Duodenal mucosa (tissue), 2 donors: ENCODE measurements around the gene CD1D.
A peak's percentile ranks its signal among the peaks of the same experiment; 100 is the strongest.

Experiments
- H3K27ac ChIP-seq: one replicate; pipeline ENCODE4 v1.7.0; 2013; ENCODE audit warnings: low read depth, low read length
- H3K27me3 ChIP-seq, 2 donors: one replicate each; pipeline ENCODE4 v1.7.0; 2013; ENCODE audit warnings: low read length in 2 of 2, control low read depth in 1 of 2; ENCODE audit not compliant: insufficient read depth in 2 of 2, control insufficient read depth in 1 of 2
- H3K36me3 ChIP-seq, 2 donors: one replicate each; pipeline ENCODE4 v1.7.0; 2013; ENCODE audit warnings: low read length in 2 of 2, control low read depth in 1 of 2; ENCODE audit not compliant: insufficient read depth in 2 of 2, control insufficient read depth in 1 of 2
- H3K4me1 ChIP-seq, 2 donors: one replicate each; pipeline ENCODE4 v1.7.0; 2013; ENCODE audit warnings: low read length in 2 of 2, control low read depth in 1 of 2; ENCODE audit not compliant: insufficient read depth in 2 of 2, control insufficient read depth in 1 of 2
- H3K4me3 ChIP-seq, 2 donors: one replicate each; pipeline ENCODE4 v1.7.0; 2013; ENCODE audit warnings: low read length in 2 of 2, low read depth in 1 of 2
- H3K9ac ChIP-seq, 2 donors: one replicate each; pipeline ENCODE4 v1.7.0; 2013; ENCODE audit warnings: low read length in 2 of 2, low read depth in 1 of 2
- H3K9me3 ChIP-seq, 2 donors: one replicate each; pipeline ENCODE4 v1.7.0; 2013; ENCODE audit warnings: low read length in 2 of 2, control low read depth in 1 of 2; ENCODE audit not compliant: control insufficient read depth in 1 of 2

Gene CD1D

GRCh38 chr1:158180741-158181576 lies at the start of gene CD1D:
CD1D (plus strand) TSS chr1:158180895; CDS start chr1:158181102, 207 bp downstream.
- Histone ChIP-seq H3K4me3 (peak within 1 kb of the TSS; percentile 83 to 86), H3K9me3 (no peaks in the 10 kb centered on the region), H3K27ac (no peak within 1 kb of the TSS), H3K4me1 (peaks cover 18 to 33% of the 10 kb centered on the region in 2 donors), H3K9ac (peak within 1 kb of the TSS; percentile 51 to 79), H3K36me3 (peaks cover 6 to 10% of the 10 kb centered on the region in 2 donors), H3K27me3 (no peaks in the 10 kb centered on the region)

- Histone ChIP-seq H3K4me3 (no peak overlapping the region), H3K9me3 (no peaks in the 10 kb centered on the region), H3K27me3 (no peaks in the 10 kb centered on the region), H3K9ac (no peak overlapping the region), H3K4me1 (no peaks in the 10 kb centered on the region), H3K36me3 (no peaks in the 10 kb centered on the region), H3K27ac (no peak overlapping the region)
Measured at GRCh38 chr1:158131217-158131616, 49.5 kb upstream of the CD1D start.

GRCh38 chr1:158140764-158141192 lies 39.9 kb upstream of the CD1D start:
- Histone ChIP-seq H3K36me3 (no peaks in the 10 kb centered on the region), H3K9me3 (no peaks in the 10 kb centered on the region), H3K27ac (no peak overlapping the region), H3K4me1 (no peaks in the 10 kb centered on the region), H3K27me3 (no peaks in the 10 kb centered on the region), H3K4me3 (no peak overlapping the region), H3K9ac (no peak overlapping the region)

GRCh38 chr1:158145173-158145719 lies 35.4 kb upstream of the CD1D start:
- no peak overlapping the region for H3K9ac ChIP-seq
- H3K27ac ChIP-seq: no peak overlapping the region

GRCh38 chr1:158146165-158146564 lies 34.5 kb upstream of the CD1D start:
- H3K36me3 ChIP-seq: no peaks in the 10 kb centered on the region
- H3K9me3 ChIP-seq: no peaks in the 10 kb centered on the region
- no peaks in the 10 kb centered on the region for H3K27me3 ChIP-seq
- H3K4me1 ChIP-seq: peaks cover 5 to 10% of the 10 kb centered on the region in 2 donors
- no peak overlapping the region for H3K9ac ChIP-seq
- H3K27ac ChIP-seq: no peak overlapping the region
- no peak overlapping the region for H3K4me3 ChIP-seq

More at GRCh38 chr1:158145173-158145719, 35.4 kb upstream of the CD1D start:
- H3K9me3 ChIP-seq: no peaks in the 10 kb centered on the region
- H3K36me3 ChIP-seq: no peaks in the 10 kb centered on the region
- peaks cover 5 to 10% of the 10 kb centered on the region in 2 donors for H3K4me1 ChIP-seq
- H3K4me3 ChIP-seq: no peak overlapping the region
- H3K27me3 ChIP-seq: no peaks in the 10 kb centered on the region

GRCh38 chr1:158146739-158147138 lies 34.0 kb upstream of the CD1D start:
- Histone ChIP-seq H3K9me3 (no peaks in the 10 kb centered on the region), H3K4me1 (peaks cover 5 to 10% of the 10 kb centered on the region in 2 donors), H3K27ac (no peak overlapping the region), H3K4me3 (no peak overlapping the region), H3K27me3 (no peaks in the 10 kb centered on the region), H3K36me3 (no peaks in the 10 kb centered on the region), H3K9ac (no peak overlapping the region)

- H3K27ac ChIP-seq: no peak overlapping the region
- no peak overlapping the region for H3K4me3 ChIP-seq
- H3K4me1 ChIP-seq: peaks cover 5 to 10% of the 10 kb centered on the region in 2 donors
- no peak overlapping the region for H3K9ac ChIP-seq
- no peaks in the 10 kb centered on the region for H3K9me3 ChIP-seq
- H3K36me3 ChIP-seq: no peaks in the 10 kb centered on the region
- H3K27me3 ChIP-seq: no peaks in the 10 kb centered on the region
Measured at GRCh38 chr1:158147401-158147800, 33.3 kb upstream of the CD1D start.

GRCh38 chr1:158147869-158148268 lies 32.8 kb upstream of the CD1D start:
- H3K36me3 ChIP-seq: no peaks in the 10 kb centered on the region
- no peak overlapping the region for H3K27ac ChIP-seq
- H3K4me1 ChIP-seq: peaks cover 5 to 10% of the 10 kb centered on the region in 2 donors
- no peaks in the 10 kb centered on the region for H3K9me3 ChIP-seq
- no peak overlapping the region for H3K9ac ChIP-seq
- no peak overlapping the region for H3K4me3 ChIP-seq
- H3K27me3 ChIP-seq: no peaks in the 10 kb centered on the region

GRCh38 chr1:158148468-158148867 lies 32.2 kb upstream of the CD1D start:
- H3K9me3 ChIP-seq: no peaks in the 10 kb centered on the region
- H3K27me3 ChIP-seq: no peaks in the 10 kb centered on the region
- H3K4me1 ChIP-seq: peaks cover 5 to 10% of the 10 kb centered on the region in 2 donors
- no peak overlapping the region for H3K9ac ChIP-seq
- H3K27ac ChIP-seq: no peak overlapping the region
- no peak overlapping the region for H3K4me3 ChIP-seq
- H3K36me3 ChIP-seq: no peaks in the 10 kb centered on the region

GRCh38 chr1:158149175-158149574 lies 31.5 kb upstream of the CD1D start:
- H3K4me3 ChIP-seq: peak overlapping the region; percentile 66 to 71
- H3K36me3 ChIP-seq: no peaks in the 10 kb centered on the region
- peaks cover 5 to 10% of the 10 kb centered on the region in 2 donors for H3K4me1 ChIP-seq
- no peak overlapping the region for H3K27ac ChIP-seq
- H3K9ac ChIP-seq: peak overlapping the region in 1 of 2 donors; percentile 14
- no peaks in the 10 kb centered on the region for H3K27me3 ChIP-seq
- no peaks in the 10 kb centered on the region for H3K9me3 ChIP-seq
